Breast epithelium (tissue), 4 donors: ENCODE results near the gene PPP1R1B. TPM values are rescaled to one million over a fixed set of nuclear protein-coding genes. Genes with fewer than 3 reads are reported as not detected.

Experiments used
- DNase-seq, 2 donors: peaks; one replicate each; pipeline ENCODE4 v3.0.0-alpha.2; 2019; ENCODE audit warnings: low spot score in 2 of 2
- H3K27ac ChIP-seq, 2 donors: fragments of 200-600 bp; sonication (generic) in 1 of 2; one replicate each; pipeline ENCODE4 v1.5.1; 2016 to 2019; ENCODE audit warnings: mild to moderate bottlenecking in 1 of 2
- H3K27me3 ChIP-seq, 2 donors: fragments of 200-600 bp; sonication (generic) in 1 of 2; one replicate each; pipeline versions ENCODE4 v1.5.1 to v1.6.0; 2017 to 2019; ENCODE audit warnings: control low read depth in 1 of 2, mild to moderate bottlenecking in 1 of 2
- H3K36me3 ChIP-seq: fragments of 200-600 bp; one replicate; pipeline ENCODE4 v1.5.1; 2019
- H3K4me1 ChIP-seq, 2 donors: fragments of 200-600 bp; sonication (generic); one replicate each; pipeline ENCODE4 v1.5.1; 2016 to 2019; ENCODE audit warnings: control low read depth in 1 of 2
- H3K4me3 ChIP-seq, 3 donors: fragments of 200-600 bp; sonication (generic); 1 replicate in 2 of 3; 2 replicates in 1 of 3; pipeline ENCODE4 v1.5.1; 2016 to 2019; ENCODE audit warnings: mild to moderate bottlenecking in 3 of 3, moderate library complexity in 2 of 3
- H3K9me3 ChIP-seq, 2 donors: fragments of 200-600 bp; sonication (generic) in 1 of 2; one replicate each; pipeline ENCODE4 v1.5.1; 2016 to 2019; ENCODE audit warnings: control low read depth in 1 of 2
- POLR2A ChIP-seq: fragments of 450-650 bp; IDR thresholded peaks from one replicate; pipeline ENCODE4 v1.6.1; 2016; ENCODE audit warnings: antibody characterized with exemption, mild to moderate bottlenecking, moderate library complexity
- POLR2AphosphoS5 ChIP-seq, 3 donors: sonication (generic); formaldehyde crosslinking; IDR thresholded peaks; one replicate each; pipeline ENCODE4 v1.6.1; 2017; ENCODE audit warnings: antibody characterized with exemption in 3 of 3
- intact Hi-C: fragments of 100-400 bp; cut with DNase I; formaldehyde crosslinking; loops from one replicate; pipeline ENCODE4 v1.15.1; 2023; ENCODE audit warnings: low total_unique reads
- total RNA-seq, 3 donors: library from RNA; depleted of rRNA; stranded (reverse); fragments of >200 nt; gene quantifications; one replicate each; pipeline ENCODE4 v1.1.0, GENCODE V29; 2016
- TF ChIP-seq, protein P1 (sequence below), 3 donors: fragments of 450-650 bp; IDR thresholded peaks; one replicate each; pipeline ENCODE4 v1.5.1; 2016 to 2017; ENCODE audit warnings: antibody characterized with exemption in 3 of 3, mild to moderate bottlenecking in 3 of 3, moderate library complexity in 3 of 3

The PPP1R1B gene
- total RNA-seq, 3 donors from 2014 or later = 22.6 to 71.3 (median 67.5) TPM

- peaks cover 10 to 12% of the 10 kb centered on the region in 2 donors for H3K4me1 ChIP-seq
- H3K9me3 ChIP-seq = no peaks in the 10 kb centered on the region
These were observed 7.7 kb downstream of the PPP1R1B start for GRCh38 chr17:39634384-39634871.

DNA sequence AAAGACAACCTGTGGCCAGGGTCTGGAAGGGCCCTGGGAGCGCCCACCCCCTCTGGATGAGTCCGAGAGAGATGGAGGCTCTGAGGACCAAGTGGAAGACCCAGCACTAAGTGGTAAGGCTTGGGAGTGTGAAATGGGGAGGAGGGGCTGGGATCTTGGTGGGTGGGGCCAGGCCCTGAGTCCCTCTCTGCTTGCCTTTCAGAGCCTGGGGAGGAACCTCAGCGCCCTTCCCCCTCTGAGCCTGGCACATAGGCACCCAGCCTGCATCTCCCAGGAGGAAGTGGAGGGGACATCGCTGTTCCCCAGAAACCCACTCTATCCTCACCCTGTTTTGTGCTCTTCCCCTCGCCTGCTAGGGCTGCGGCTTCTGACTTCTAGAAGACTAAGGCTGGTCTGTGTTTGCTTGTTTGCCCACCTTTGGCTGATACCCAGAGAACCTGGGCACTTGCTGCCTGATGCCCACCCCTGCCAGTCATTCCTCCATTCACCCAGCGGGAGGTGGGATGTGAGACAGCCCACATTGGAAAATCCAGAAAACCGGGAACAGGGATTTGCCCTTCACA lies 8.9 kb downstream of the PPP1R1B start:
- Histone ChIP-seq H3K36me3 (no peaks in the 10 kb centered on the region), H3K4me3 (peak overlapping the region in 1 of 3 donors; percentile 74), H3K27ac (peak overlapping the region; percentile 86 to 92), H3K9me3 (no peaks in the 10 kb centered on the region), H3K4me1 (peaks cover 10 to 12% of the 10 kb centered on the region in 2 donors), H3K27me3 (no peaks in the 10 kb centered on the region)
- intact Hi-C loops = no loop called here
- no peak for TF ChIP-seq POLR2A
- TF ChIP-seq, protein P1, sequence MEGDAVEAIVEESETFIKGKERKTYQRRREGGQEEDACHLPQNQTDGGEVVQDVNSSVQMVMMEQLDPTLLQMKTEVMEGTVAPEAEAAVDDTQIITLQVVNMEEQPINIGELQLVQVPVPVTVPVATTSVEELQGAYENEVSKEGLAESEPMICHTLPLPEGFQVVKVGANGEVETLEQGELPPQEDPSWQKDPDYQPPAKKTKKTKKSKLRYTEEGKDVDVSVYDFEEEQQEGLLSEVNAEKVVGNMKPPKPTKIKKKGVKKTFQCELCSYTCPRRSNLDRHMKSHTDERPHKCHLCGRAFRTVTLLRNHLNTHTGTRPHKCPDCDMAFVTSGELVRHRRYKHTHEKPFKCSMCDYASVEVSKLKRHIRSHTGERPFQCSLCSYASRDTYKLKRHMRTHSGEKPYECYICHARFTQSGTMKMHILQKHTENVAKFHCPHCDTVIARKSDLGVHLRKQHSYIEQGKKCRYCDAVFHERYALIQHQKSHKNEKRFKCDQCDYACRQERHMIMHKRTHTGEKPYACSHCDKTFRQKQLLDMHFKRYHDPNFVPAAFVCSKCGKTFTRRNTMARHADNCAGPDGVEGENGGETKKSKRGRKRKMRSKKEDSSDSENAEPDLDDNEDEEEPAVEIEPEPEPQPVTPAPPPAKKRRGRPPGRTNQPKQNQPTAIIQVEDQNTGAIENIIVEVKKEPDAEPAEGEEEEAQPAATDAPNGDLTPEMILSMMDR (IDR thresholded peaks at IDR 0.05) = no peak
- TF ChIP-seq POLR2AphosphoS5 (IDR thresholded peaks at IDR 0.05) = no peak
- no peak for DNase-seq

More at GRCh38 chr17:39634384-39634871, 7.7 kb downstream of the PPP1R1B start:
- H3K36me3 ChIP-seq = no peaks in the 10 kb centered on the region
- peak overlapping the region; percentile 28 to 91 for H3K27ac ChIP-seq
- no peak for TF ChIP-seq POLR2A
- TF ChIP-seq, protein P1 (IDR thresholded peaks at IDR 0.05) = peak; percentile 69 to 80 (median 71)
- no peak for TF ChIP-seq POLR2AphosphoS5 (IDR thresholded peaks at IDR 0.05)
- intact Hi-C loops = no loop called here
- no peak for DNase-seq
- no peaks in the 10 kb centered on the region for H3K27me3 ChIP-seq
- no peak overlapping the region for H3K4me3 ChIP-seq

DNA sequence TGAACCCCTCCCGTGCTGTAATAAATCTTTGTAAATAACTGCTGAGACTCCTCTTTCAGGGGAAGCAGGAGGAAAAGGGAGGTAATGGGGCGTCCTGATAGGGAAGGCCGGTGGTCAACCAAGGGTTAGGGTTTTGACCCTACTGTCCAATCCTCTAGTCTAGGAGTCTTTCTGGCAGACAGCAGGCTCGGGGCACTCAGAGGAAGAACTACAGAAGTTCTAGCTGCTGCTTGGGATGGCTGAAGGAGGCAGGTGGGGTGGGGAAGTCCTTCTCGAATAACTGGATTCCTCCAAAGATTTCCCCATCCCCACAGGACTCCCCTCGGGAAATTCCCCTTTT lies 9.8 kb downstream of the PPP1R1B start:
- peak overlapping the region; percentile 74 to 92 (median 76) for H3K4me3 ChIP-seq
- intact Hi-C loops = no loop called here
- H3K27me3 ChIP-seq = no peaks in the 10 kb centered on the region
- TF ChIP-seq, protein P1 (IDR thresholded peaks at IDR 0.05) = no peak
- no peak for TF ChIP-seq POLR2AphosphoS5 (IDR thresholded peaks at IDR 0.05)
- H3K9me3 ChIP-seq = no peaks in the 10 kb centered on the region
- peaks cover 11 to 12% of the 10 kb centered on the region in 2 donors for H3K4me1 ChIP-seq
- H3K36me3 ChIP-seq = no peaks in the 10 kb centered on the region
- H3K27ac ChIP-seq = peak overlapping the region; percentile 86 to 92
- no peak for DNase-seq

GRCh38 chr17:39636927-39637736 lies 10.4 kb downstream of the PPP1R1B start, which contains the start of gene STARD3:
STARD3 (plus strand) TSS chr17:39637144; CDS start chr17:39653532, 16,388 bp downstream.
- peaks cover 12 to 16% of the 10 kb centered on the region in 2 donors for H3K4me1 ChIP-seq
- TF ChIP-seq POLR2A (peak; percentile 33), POLR2AphosphoS5 (IDR thresholded peaks at IDR 0.05) (peak; percentile 65 to 83 (median 66))
- TF ChIP-seq, protein P1 (IDR thresholded peaks at IDR 0.05) = peak in 2 of 3 donors; percentile 9 to 17

GRCh38 chr17:39638317-39638716 lies 11.6 kb downstream of the PPP1R1B start:
- peaks cover 12 to 17% of the 10 kb centered on the region in 2 donors for H3K4me1 ChIP-seq
- intact Hi-C loops = no loop called here
- H3K9me3 ChIP-seq = no peaks in the 10 kb centered on the region
- H3K36me3 ChIP-seq = no peaks in the 10 kb centered on the region
- no peaks in the 10 kb centered on the region for H3K27me3 ChIP-seq
- DNase-seq = no peak
- no peak for TF ChIP-seq POLR2A
- no peak for TF ChIP-seq POLR2AphosphoS5 (IDR thresholded peaks at IDR 0.05)
- TF ChIP-seq, protein P1 (IDR thresholded peaks at IDR 0.05) = no peak
- peak overlapping the region; percentile 74 to 92 (median 76) for H3K4me3 ChIP-seq
- H3K27ac ChIP-seq = no peak overlapping the region

More at GRCh38 chr17:39636927-39637736, 10.4 kb downstream of the PPP1R1B start, which contains the start of gene STARD3:
- H3K4me3 ChIP-seq = peak within 1 kb of the TSS; percentile 74 to 92 (median 76)
- H3K9me3 ChIP-seq = no peaks in the 10 kb centered on the region
- H3K27me3 ChIP-seq = no peaks in the 10 kb centered on the region
- intact Hi-C loops = no loop called here
- H3K27ac ChIP-seq = peak within 1 kb of the TSS; percentile 86 to 92
- DNase-seq = peak; percentile 88 to 94
- H3K36me3 ChIP-seq = no peaks in the 10 kb centered on the region
